Activated naive CD4-positive, alpha-beta T cell treated with Interleukin-2 at 50 U/mL for 16 hours (primary cell): Measurements from ENCODE around the gene PYGB.

ENCODE experiments used
- DNase-seq: peaks from one replicate; pipeline ENCODE4 v3.0.0-alpha.2; 2020

Gene PYGB

DNA sequence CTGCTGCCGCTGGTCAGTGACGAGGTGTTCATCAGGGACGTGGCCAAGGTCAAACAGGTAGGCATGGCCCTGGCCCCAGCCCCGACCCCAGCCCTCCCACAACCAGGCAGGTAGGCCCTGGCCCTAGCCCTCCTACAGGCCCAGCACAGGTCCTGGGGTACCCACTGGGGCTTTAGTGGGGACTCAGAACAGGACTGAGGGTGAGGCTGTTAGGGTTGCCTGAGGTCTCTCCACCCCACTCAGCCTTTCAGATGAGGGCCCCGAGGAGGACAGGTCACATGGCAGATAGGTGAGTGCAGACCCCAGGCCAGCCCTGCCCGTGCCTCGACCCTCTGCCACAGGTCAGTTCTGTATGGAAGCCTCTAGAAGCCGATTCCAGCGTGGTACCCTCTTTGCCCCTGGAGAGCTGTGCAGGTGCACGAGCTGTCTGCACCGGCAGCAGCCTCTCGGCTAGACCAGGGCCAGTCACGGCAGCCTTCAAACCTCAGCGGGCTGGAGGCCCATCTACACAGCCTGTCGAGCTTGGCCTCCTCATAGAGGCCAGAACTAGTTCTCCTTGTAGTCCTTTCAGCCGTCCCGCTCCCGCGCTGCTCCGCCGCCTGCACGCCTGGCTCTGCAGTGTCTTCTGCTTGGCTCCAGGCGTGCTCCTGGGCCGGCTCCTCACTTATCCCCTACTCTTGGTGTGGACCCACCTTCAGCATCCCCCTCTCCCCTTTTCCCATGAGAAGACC lies 35.5 kb downstream of the PYGB start:
- no peak for DNase-seq

GRCh38 chr20:25284131-25284601 lies 36.3 kb downstream of the PYGB start:
- no peak for DNase-seq

DNA sequence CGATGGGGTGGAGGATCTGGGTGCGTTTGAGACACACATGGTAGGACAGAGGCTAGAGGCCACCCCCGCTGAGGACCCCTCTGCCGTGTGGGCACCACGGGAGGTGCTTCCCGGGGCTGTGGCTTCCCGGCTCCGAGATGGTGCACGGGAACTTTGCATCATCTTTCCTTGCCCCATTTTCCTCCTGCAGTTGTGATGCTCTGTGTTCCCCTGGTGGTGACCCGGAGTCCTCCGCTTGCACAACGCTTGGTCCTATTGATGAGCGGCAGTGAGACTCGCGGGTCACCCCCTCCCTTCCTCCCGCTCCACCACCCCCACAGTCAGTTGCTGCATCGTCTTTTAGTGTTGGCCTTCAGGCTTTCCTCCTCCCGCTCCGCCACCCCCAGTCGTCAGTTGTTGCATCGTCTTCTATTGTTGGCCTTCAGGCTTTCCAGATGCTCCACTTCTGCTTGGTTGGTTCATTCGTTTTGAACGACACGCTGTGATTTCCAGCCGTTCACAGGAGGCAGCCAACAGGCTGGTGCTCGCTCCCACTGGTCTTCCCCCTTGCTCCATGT lies 37.3 kb downstream of the PYGB start:
- no peak for DNase-seq

GRCh38 chr20:25285856-25286798 lies 38.2 kb downstream of the PYGB start:
- DNase-seq = no peak

DNA sequence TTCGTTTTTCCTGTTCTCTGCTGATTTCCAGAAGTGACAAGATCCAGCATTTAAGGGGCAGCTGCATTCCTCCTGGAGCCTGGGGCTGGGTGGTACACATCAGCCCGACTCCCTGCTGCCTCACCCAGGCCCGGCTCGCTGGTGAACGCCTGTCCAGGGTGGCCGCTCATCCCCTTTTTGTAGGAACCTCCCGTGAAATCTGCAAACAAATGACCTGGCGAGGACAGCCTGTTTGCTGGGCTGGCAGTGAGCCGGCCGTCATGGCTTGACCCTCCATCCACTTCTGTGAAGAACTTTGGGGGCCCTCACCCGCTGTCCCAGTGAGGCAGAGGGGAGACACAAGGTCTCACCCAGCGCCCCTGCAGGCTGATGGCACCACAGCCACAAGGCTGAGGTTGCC lies 39.0 kb downstream of the PYGB start:
- DNase-seq = no peak

DNA sequence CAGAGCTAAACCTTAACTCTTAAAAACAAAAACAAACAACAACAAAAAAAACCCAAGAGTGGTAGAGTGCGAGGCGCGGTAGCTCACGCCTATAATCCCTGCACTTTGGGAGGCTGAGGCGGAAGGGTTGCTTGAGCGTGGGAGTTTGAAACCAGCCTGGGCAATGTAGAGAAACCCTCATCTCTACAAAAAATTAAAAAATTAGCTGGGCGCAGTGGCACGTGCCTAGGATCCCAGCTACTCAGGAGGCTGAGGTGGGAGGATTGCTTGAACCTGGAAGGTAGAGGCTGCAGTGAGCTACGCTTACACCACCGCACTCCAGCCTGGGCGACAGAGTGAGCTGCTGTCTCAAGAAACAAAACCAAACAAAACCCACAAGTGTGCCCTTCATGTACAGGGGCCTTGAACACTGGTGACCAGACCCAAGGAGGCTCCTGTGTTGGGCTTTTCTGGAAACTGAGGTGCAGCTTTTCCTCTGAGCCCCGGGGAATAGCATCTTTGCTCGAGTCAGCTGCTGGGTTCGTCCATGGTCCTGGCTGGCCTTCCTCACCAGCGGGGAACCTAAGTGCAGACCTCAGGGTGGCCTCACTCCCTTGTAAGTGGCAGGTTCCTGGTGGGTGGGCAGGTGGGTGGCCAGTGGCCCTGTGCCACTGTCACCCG lies 39.9 kb downstream of the PYGB start:
- DNase-seq = no peak

GRCh38 chr20:25288291-25289181 lies 40.7 kb downstream of the PYGB start:
- no peak for DNase-seq

- no peak for DNase-seq
Observed at GRCh38 chr20:25289886-25290597, 42.2 kb downstream of the PYGB start.

DNA sequence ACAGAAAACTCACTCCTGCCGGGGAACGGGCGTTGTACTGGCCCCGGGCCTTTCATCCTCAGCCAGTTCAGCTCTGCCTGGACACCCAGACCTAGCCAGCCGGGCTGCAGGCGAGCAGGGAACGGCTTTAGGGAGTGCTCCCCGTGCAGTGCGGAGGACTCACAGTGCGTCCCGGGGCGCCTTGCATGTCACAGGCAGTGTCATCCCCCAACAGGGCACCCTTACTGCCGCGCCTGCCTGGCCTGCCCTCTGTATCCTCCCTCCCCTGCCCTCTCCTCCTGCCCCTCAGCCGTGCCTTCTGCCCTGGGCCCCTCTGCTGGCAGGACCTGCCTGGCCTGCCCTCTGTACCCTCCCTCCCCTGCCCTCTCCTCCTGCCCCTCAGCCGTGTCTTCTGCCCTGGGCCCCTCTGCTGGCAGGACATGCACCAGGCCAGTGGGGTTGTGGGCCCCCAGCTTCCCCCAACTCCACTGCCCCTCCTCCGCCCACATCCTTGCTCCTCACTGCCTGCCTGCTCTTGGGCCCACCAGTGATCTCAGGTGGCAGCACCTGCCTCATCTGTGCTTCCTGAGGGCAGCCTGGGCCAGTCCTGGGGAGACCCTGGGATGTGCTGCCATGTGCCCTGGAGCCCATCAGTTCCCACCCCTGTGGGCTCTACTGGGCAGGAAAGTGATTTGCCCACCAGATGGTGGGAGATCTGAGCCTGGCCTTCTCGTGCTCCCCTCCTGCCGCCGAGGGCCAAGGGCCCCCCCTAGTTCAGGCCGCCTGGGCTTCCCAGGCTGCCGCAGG lies 43.0 kb downstream of the PYGB start:
- no peak for DNase-seq

- no peak for DNase-seq
Observed at GRCh38 chr20:25291432-25292133, 43.7 kb downstream of the PYGB start.

DNA sequence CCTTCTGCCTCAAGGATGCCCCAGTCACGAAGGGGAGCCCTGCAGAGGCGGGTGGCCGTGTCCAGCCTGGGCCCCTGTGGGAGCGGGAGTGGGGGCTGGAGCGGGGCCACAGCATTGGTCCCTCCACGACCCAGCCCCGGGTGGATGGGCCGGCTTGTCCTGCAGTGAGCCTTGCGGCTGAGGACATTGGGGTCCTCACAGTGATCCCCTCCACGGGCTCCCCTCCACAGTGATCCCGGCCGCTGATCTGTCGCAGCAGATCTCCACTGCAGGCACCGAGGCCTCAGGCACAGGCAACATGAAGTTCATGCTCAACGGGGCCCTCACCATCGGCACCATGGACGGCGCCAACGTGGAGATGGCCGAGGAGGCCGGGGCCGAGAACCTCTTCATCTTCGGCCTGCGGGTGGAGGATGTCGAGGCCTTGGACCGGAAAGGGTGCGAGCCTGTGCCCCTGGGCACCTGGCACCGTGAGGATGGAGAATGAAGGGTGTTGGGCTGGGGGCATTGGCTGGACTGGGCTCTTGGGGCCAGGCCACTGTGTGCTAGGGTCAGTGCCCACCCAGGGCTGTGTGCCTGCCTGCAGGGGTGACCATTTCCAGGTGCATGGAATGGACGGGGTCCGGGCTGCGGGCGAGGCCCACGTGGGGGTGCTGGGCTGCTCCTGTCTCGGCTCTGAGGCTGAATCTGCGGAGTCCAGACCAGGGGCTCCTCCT lies 44.4 kb downstream of the PYGB start:
- no peak for DNase-seq

DNA sequence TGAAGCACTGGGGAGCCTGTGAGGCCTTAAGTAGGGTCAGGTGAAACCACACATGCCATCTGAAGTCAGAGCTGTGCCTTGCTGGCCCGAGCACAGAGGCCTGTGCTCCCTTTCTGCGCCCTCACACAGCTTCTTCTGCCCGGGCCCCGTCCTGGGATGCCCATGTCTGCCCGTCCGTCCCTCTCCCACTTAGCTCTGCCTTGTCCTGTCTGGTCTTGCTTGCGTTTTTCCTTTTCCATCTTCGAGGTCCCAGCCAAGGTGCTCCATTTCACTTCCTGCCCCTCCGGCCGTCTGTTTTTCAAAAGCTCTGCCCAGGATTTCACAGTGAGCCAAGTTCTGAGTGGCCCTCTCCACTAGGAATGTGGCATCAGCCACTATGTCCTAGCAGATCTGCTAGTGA lies 45.6 kb downstream of the PYGB start:
- DNase-seq = no peak

- DNase-seq = no peak
Observed at GRCh38 chr20:25293910-25294458, 46.1 kb downstream of the PYGB start.

- DNase-seq = peak; percentile 59
Observed at GRCh38 chr20:25294459-25295385, 46.8 kb downstream of the PYGB start.

- no peak for DNase-seq
Observed at GRCh38 chr20:25295386-25296093, 47.7 kb downstream of the PYGB start.

- peak; percentile 30 for DNase-seq
Observed at GRCh38 chr20:25296094-25297093, 48.5 kb downstream of the PYGB start.
